GM19239 (cell line): ENCODE measurements around the gene EFHC2.
A peak's percentile ranks its signal among the peaks of the same experiment; 100 is the strongest.

Experiments
- DNase-seq: peaks from one replicate; pipeline ENCODE4 v3.0.0; 2011; ENCODE audit warnings: low spot score; ENCODE audit not compliant: insufficient read length
- FAIRE-seq: peaks from 2 replicates; lab custom pipeline; 2011; peaks lifted over from hg19 to GRCh38; lab: Jason Lieb, UNC

EFHC2 gene

DNA sequence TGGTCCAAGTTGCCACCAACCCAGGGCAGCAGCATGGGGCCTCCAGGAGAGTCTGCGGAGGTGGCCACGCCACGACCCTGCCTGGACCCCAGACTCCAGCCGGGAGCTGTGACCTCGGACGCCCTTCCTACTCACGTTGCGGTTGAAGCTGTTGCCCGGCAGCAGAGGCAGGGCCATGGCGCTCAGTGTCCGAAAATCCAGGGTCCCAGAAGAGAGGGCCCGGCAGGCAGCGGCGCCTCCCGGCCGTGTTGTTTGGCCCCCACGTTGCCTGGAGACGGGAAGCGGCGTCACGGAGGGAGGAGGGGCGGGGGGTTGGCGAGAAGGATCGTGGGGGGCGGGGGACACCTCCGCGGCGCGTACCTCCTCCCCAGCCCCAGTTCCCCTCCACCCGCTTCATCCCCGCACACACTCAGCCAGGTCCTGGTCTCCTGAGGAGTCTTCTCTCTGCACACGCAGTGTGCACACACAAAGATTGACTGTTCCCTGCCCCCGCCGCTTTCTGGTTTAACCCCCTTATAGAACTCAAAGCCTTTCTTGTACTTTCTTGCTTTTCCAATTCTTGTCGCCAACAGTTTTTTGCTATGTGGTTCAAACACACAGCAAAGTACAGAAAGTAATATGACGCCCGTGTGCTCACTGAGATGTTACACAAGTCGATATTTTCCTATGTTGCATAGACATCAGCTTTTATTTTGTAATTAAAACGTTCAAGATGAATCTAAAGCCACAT is at the start of gene EFHC2:
Gene EFHC2, minus strand, starts transcription at position 261 of the 730 bp plus-strand sequence. Its CDS starts 84 bp downstream, at position 177.
- FAIRE-seq (no peak), DNase-seq (peak; percentile 1)

DNA sequence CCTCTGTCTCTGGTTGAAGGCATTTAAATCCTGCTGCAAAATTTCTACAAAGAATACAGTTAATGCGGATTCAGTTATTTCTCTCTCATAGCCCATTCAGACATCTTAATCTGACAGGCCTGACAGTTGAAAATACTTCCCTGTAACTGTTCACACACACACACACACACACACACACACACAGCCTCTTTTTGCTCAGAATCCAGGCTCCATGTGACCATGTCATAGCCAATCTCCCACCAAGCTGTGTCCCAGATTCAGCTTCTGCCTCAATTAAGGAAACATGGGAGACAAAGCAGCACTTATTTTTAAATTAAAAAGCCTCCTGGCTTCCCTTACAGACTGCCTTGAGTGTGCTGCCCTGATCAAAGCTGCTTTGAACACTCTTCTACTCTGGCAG is 49.3 kb upstream of the EFHC2 start:
- DNase-seq (no peak), FAIRE-seq (no peak)

DNA sequence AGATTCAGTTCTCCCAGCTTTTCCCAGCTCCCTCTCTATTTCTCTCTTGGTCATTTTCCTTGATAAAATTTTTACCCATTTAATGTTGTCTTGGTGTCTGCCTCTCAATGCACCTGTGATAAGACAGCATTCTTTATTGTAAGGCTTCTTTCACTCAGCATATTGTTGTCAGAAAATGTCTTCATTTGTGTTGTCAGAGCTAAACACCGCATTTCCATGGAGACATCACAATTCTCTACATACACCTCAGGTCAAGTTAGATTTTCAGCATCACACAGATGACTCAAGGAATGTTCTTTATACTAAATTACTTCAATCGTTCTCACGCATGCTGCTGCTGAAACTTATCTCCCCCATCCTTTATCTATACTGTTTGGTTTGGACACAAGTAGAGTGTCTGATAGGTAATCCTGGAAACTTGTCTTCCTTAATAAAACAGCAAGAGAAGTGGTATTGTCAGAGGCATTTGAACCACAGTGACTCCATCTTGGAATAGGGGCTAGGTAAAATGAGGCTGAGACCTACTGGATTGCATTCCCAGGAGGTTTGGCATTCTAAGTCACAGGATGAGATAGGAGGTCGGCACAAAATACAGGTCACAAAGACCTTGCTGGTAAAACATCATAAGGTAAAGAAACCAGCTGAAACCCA is 41.3 kb upstream of the EFHC2 start:
- no peak for FAIRE-seq

GRCh38 chrX:44382871-44383270 is 39.4 kb upstream of the EFHC2 start:
- FAIRE-seq: no peak
- no peak for DNase-seq

More for the DNA sequence above, 41.3 kb upstream of the EFHC2 start:
- no peak for DNase-seq

DNA sequence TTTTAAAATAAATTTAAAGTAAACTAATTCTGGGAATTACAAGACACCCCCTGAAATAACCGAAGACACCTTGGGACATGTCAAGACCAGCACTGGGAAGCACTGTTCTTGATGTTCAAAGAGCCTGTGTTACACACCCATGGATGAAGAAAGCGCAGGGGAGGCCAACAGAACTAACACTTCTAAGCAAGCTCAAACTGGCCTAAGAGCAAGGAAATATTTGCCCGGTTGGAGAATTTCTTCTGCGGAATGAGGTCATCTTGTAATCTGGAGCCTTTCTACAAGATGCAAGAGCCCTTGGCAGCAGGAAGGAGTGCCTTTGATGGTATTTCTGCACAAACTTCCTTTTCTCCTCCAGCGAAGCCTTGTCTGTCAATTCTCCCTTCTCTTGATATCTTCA is 9.3 kb upstream of the EFHC2 start:
- no peak for DNase-seq
- no peak for FAIRE-seq

GRCh38 chrX:44349561-44349960 is 6.1 kb upstream of the EFHC2 start:
- no peak for DNase-seq
- no peak for FAIRE-seq

GRCh38 chrX:44344687-44345086 is 1.2 kb upstream of the EFHC2 start:
- FAIRE-seq: no peak
- DNase-seq: no peak

DNA sequence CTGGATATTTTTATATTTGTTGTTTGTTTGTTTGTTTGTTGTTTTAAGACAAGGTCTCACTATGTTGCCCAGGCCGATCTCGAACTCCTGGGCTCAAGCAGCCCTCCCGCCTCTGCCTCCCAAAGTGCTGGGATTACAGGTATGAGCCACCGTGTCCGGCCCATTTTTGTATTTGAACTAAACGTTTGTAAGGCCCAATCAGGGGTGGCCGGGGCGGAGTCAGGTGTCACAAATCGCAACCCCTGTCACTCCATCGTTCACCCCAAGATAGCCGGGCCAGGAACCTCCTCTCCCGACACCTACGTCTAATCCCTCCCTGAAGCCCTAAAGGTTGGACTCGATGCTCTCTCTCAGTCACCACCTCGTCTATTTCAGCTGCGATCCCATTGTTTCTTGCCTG is 722 bp upstream of the EFHC2 start:
- FAIRE-seq (no peak), DNase-seq (no peak)

DNA sequence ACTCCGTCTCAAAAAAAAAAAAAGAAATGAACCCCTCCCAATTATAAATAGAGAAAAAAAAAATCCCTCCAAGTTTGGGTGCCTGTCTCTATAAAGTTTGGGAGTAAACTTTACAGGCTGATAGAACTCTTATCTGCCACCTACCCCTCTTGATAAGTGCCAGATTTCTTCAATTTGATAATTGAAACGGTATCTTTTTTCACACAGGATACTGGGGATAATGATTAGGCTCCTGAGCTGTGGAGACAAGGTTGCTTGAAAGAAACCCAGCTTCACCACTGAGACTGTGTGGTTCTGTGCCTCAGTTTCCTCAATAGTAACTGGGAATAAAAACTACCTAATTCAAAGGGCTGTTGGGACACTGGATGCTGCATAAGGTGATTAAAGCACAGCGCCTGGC is 606 bp downstream of the EFHC2 start:
- DNase-seq (no peak), FAIRE-seq (no peak)

DNA sequence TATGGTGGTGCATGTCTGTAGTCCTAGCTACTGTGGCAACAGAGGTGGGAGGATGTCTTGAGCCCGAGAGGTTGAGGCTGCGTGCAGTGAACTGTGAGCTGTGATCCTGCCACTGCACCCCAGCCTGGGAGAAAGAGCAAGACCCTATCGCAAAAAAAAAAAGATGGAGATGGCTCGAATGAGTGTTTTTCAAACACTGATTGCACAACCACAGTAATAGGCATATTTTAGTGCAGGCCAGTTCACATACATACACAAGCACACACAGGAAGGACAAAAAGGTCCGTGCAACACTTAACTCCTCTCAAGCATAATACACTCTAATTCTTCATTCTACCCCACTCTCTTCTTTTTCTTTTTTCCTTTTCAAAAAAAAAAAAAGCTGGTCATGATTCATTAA is 5.1 kb downstream of the EFHC2 start:
- DNase-seq (no peak), FAIRE-seq (no peak)

DNA sequence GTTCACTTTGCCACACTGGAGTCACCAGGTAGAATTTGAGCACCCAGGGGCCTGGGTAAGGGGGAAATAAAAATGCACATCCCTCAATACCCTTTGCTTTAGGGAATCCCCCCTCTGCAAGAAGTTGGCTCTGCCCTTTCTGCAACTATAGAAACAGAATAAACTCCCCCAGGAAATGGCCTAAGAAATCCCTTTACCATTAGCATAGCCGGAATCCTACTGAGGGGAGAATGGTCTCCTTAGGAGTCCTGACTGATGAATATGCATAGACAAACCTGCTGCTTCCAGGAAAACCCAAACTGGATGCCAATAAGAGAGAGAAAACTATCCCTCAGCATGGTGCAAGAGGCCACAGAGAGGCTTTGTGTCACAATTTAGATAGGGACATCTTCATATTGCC is 11.0 kb downstream of the EFHC2 start:
- DNase-seq: no peak

DNA sequence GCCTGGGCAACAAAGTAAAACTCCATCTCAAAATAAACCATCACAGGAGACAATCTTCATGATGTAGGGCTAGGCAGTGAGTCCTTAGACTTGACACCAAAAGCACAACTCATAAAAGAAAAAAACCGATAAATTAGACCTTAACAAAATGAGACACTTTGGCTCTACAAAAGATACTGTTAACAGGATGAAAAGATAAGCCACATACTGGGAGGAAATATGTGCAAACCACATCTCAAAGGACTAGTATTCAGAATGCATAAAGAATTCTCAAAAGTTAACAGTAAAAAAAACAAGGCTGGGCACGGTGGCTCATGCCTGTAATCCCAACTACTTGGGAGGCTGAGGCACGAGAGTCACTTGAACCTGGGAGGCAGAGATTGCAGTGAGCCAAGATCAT is 13.2 kb downstream of the EFHC2 start:
- DNase-seq (no peak), FAIRE-seq (no peak)

More for the DNA sequence above, 11.0 kb downstream of the EFHC2 start:
- no peak for FAIRE-seq

DNA sequence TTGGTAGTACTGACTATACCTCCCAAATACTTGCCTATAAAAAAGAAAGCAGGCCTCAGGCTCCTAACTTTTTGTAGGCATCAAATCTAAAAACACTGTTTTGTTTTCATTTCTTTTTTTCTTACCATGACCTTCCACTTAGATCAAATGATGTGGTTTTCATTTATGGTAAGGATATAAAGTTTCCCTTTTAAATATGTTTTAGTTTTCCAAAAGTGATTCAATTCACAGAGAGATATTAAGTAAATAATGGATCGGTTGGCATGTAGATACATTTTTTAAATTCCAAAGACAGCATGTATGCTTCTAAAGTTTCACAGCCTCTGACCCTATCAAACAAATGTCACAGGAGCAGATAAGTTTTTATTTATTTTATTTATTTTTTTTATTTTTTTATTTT is 23.9 kb downstream of the EFHC2 start:
- DNase-seq (no peak), FAIRE-seq (no peak)

DNA sequence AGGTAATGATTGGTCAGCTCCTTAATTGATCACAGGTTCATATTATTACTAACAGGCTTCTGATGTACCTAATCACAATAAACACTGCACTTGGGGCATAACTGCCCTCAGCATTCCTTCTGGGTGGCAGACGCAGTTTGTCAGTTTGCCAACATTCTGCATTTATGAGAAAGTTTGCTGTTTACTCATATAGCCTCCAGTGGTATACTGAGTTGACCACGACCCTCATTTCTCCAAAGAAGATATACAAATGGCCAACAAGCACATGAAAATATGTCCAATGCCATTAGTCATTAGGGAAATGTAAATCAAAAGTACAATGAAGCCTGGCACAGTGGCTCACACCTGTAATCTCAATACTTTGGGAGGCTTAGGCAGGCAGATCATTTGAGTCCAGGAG is 26.3 kb downstream of the EFHC2 start:
- DNase-seq (no peak), FAIRE-seq (no peak)

- DNase-seq (no peak), FAIRE-seq (no peak)
Observed at GRCh38 chrX:44314808-44315207, 28.7 kb downstream of the EFHC2 start.

DNA sequence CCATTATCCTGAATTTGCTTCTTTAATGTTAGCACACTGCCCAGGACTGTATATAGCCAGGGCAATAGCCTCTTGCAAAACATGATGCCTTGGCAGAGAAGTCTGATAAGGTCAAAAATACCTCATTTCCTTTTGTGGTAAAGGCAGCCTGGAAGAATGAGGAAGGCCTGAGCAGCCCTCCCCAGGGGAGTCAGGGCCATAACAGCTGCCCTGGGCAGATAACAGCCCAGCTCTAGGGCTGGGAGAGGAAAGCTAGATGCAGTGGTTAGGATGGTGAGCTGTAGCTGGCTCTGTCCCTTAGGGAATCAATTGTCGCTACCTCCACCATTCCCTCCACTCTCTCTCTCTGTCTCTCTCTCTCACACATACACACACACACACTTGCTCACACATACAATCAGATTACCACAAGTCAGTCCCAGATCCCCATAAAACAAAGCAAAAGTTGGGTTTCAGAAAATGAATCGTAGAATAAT is 29.2 kb downstream of the EFHC2 start:
- FAIRE-seq: no peak
- no peak for DNase-seq

GRCh38 chrX:44312421-44312820 is 31.1 kb downstream of the EFHC2 start:
- DNase-seq (no peak), FAIRE-seq (no peak)

DNA sequence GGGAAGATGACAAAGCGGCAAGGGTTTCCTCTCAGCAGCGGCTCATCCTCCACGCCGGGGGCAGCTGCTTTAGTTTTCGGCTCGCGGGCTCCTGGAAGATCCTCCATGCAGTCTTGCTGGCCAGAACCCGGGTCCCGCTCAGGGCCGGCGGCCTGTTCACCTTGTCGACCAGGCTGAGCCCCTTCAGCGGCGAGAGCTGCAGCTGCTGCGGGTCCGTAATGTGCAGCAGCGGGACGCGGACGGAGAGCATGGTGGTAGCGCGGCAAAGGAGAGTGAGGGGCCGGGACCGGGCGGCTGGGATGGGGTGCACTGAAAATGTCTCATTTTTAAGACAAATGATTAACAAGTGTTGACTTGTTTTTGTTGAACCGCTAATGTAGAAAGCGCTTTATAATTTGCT is 33.2 kb downstream of the EFHC2 start:
- no peak for FAIRE-seq

DNA sequence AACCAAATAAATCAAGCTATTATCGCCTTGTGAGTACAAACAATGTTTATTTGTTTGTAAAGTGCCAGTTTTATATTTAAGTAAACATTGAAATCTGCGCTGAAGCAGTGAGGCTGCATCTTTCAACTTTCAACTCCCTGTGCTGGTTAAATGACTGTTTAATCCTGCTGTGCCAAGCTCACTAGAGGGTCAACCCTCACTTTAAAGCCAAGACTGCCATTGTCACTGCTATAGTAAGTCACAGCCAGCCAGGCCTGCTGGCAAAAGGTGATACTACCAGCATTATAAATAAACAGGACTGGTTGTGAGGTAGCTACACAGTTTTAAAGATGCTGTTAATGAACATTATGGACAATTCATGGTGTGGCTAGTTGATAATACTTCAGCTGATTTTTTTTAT is 34.6 kb downstream of the EFHC2 start:
- DNase-seq: no peak
- peak; percentile 51 for FAIRE-seq

More for the DNA sequence above, 33.2 kb downstream of the EFHC2 start:
- DNase-seq: no peak

DNA sequence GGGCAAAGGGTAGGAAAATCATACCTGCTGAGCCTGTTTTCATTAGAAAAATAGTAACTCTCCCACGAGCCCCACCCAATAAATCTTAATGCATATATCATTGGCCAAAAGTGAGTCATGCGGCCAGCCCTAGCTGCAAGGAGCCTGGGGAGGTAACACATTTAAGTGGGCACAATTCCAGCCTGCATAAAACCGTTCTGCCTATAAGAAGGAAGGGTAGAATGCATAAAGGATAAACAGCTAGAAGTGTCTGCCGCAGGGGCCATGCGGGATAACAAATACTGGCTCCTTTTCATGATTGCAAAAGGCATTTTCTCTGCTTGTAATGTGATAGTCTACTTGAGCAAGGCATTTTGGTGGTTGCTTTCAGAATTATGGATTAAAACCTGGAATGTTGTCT is 37.1 kb downstream of the EFHC2 start:
- FAIRE-seq: peak; percentile 63
- DNase-seq: no peak

- peak; percentile 81 for FAIRE-seq
- DNase-seq: no peak
Observed at GRCh38 chrX:44305921-44306320, 37.6 kb downstream of the EFHC2 start.

GRCh38 chrX:44303119-44303518 is 40.4 kb downstream of the EFHC2 start:
- DNase-seq (no peak), FAIRE-seq (peak; percentile 69)
